ENCODE measurements around the gene SLC6A14. TPM values are rescaled to one million over a fixed set of nuclear protein-coding genes. Genes with fewer than 3 reads are reported as not detected.

Gene SLC6A14, protein sequence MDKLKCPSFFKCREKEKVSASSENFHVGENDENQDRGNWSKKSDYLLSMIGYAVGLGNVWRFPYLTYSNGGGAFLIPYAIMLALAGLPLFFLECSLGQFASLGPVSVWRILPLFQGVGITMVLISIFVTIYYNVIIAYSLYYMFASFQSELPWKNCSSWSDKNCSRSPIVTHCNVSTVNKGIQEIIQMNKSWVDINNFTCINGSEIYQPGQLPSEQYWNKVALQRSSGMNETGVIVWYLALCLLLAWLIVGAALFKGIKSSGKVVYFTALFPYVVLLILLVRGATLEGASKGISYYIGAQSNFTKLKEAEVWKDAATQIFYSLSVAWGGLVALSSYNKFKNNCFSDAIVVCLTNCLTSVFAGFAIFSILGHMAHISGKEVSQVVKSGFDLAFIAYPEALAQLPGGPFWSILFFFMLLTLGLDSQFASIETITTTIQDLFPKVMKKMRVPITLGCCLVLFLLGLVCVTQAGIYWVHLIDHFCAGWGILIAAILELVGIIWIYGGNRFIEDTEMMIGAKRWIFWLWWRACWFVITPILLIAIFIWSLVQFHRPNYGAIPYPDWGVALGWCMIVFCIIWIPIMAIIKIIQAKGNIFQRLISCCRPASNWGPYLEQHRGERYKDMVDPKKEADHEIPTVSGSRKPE
- total RNA-seq, result not detected

DNA sequence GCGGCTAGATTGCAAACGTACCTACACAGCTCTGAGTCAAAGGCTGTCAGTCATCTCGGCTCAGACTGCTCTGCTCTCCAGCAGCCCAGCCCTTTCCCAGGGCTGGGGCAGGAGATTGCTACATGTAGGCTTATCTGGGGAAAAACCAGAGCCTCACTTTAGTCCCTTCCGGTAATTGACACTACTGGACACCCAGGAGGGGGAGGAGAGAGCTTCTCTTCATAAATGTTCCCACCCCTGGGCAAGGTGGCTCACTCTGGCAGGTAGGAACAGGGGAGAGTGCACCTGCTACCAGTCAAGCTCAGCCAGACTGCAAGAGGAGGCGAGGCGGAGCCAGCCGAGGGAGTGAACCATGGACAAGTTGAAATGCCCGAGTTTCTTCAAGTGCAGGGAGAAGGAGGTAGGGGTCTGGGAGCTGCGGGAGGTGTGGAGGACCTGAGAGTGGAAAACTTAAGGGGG is at the start of gene SLC6A14:
SLC6A14 (plus strand) TSS at position 249 of the 459 bp plus-strand sequence; CDS start at position 353, 104 bp downstream.
- no peak for DNase-seq

DNA sequence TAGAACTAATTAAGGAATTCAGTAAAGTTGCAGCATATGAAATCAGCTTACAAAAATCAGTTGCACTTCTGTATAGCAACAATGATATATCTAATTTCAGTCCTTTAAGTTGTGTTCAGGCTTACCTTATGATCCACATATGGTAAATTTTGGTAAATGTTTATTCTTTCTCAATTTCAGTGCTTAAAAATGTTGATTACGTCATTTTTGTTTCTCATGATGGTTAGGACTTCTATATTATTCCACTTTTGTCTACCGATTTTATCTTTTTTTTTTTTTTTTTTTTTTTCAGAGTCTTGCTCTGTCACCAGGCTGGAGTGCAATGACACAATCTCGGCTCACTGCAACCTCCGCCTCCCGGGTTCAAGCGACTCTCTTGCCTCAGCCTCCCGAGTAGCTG is 40.7 kb upstream of the SLC6A14 start:
- no peak for DNase-seq

DNA sequence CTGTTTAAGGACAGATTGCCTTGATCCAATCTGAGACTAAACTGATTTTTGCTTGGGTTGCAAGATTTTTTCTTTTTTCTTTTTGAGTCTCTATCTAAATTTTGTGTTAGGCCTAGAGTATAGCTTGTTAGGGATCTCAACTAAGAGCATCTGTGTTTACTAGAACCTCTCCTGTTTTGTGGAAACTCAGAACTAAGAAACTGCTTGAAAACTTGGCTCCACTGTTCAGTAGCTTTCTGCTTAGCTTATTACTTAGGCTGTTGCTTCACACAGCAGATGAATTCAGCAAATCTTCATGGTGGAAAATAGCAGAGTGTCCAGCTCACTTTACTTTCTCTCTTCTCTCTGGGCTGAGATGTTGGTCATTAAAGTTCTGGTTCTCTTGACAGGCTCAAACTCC is 36.7 kb upstream of the SLC6A14 start:
- no peak for DNase-seq

DNA sequence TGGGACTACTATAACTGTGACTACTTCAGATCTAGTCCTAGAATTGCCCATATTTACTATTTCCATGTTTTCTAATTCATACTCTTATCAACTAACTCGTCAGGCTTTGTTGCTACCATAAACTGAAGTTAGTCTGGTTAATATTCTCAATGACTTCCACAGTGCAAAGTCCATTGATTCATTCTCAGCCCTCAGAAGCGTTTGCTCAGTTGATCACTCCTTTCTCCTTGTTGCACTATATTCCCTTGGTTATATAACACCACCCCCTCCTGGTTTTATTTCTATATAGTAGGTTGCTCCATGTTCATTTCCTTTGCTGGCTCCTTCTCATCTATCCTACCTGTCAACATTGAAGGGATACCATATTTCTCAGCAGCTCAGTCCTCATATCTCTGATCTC is 27.2 kb upstream of the SLC6A14 start:
- DNase-seq, result no peak

DNA sequence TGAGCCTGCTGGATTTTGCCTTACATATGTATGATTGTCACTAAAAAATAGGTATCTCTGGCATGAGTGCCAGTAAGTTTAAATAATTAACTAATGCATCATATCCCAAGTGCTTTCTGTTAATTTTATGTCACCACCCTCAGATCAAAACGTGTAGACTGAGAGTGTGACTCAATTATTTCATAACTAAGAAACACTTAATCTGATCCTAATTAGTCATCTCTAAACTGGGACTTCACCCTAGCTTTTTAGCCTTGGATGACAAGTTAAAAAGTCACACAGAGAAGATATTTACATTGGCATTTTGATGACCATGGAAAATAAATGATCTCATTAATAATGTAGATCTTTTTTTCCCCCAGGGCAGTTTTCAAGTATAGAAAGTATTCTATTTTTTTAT is 23.1 kb upstream of the SLC6A14 start:
- no peak for DNase-seq

DNA sequence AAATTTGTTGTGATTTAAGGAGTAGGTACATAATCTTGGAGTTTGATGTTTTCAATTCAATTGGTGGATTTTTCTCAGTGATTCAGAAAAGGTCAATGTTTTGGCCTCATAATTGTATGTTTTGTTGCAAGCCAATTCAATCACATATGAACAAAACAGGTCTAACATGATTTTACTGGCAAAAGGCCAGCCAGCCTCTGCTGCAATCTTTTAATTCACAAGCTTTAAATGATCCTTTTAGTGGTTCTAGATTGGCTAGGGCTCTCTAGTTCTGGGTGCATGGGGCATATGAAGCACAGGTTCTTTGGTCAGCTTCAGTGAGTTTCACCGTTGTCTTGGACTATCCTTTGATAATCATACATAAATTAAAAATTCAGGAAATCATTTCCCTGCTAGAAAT is 19.2 kb upstream of the SLC6A14 start:
- DNase-seq, result no peak

DNA sequence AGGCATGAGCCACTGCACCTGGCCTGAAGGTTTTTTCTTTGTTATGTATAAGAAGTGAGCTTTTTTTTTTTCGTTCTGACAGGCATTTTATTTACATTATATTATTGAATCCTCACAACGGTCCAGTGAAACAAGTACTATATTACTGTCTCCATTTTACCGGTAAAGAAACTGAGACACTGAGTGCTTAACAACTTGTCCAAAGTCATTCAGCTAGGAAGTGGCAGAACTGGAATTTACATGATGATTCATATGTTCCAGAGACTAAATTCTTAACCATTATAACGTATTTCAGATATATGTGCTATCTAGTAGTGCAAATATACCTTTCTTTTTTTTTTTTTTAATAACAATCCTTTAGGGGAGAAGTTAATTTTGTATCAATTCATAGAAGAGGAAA is 18.4 kb upstream of the SLC6A14 start:
- DNase-seq, result no peak

DNA sequence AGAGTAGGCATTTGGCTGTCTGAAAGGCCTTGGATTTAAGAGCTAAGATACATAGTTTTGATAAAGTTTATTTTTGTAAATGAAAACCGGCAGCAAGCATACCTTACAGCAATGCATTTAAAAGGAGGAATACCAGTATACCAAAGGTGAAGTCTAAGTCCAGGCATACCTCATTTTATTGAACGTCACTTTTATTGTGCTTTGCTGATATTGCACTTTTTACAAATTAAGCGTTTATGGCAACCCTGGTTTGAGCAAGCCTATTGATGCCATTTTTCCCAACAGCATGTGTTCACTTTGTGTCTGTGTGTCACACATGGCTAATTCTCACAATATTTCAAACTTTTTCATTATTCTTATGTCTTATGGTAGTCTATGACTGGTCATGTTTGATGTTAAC is 8.4 kb upstream of the SLC6A14 start:
- DNase-seq, result no peak

DNA sequence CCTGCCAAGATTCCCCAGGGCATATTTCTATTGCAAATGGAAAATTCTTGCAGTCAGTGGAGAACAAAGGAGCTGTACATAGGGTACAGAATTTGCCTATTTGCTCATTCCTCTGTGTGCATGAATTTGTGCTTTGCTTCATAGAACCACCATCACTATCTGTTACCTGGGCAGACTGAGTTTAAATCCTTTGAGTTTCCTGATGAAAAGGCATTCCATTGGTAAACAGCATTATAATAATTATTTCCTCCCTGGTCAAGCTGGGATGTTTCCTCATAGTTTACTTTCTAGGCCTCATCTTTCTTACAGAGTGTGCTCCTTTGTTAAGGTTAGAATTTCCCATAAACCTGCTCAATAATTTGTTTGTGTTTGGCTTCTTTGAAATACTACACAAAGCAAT is 809 bp upstream of the SLC6A14 start:
- DNase-seq, result no peak

DNA sequence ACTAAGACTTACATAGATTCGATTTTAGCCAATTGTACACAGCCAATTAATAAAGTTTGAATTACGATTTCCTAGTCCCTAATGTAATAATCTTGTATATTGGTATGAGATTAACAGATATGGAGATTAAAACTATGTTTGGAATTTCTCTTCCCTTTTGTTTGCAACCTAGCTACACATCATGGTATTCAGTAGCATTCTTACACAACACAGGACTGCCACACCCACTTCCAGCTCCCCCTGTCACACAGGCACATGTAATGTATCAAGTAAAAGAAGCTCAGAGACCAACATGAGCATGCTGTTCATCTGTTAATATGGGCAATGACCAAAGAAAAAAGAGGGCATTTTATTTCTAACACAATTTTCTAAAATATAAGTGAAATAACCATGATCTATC is 12.8 kb downstream of the SLC6A14 start:
- DNase-seq, result no peak

DNA sequence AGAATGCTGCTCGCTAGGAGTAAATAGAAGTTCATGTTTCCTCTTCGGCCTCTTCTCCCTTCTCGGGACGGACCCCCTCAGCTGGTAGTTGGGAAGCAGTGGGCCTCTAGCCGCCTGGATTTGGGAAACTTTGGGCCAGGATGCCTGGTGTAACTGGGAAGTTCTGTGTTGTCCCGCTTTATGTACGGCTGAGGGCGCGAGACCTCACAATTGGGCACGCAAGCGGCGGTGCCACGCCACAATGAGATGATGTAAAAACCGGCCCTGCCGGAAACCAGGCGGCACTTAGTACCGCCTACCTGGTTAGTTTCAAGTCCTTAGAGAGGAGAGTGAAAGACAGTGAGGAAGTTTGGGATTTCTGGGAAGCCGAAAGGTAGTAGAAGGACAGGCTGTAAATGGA is 26.4 kb downstream of the SLC6A14 start, which contains the start of gene CT83:
CT83 (minus strand) TSS at position 155 of the 400 bp plus-strand sequence; CDS start at position 35, 120 bp downstream.
- no peak for DNase-seq

DNA sequence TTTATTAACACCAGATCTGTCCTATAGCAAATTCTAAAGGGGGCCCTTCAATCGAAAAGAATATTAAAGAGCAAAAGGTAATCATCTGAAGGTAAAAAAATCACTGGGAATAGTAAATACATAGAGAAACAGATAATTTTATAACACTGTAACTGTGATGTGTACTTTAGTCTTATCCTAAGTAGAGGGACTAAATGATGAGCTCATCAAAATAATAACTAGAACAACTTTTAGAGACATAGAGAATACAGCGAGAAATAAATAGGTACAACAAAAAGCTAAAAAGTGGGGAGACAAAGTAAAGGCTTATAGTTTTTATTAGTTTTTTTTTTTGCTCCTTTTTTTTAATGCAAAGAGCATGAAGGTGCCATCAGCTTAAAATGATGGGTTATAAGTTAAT is 43.7 kb downstream of the SLC6A14 start:
- no peak for DNase-seq

DNA sequence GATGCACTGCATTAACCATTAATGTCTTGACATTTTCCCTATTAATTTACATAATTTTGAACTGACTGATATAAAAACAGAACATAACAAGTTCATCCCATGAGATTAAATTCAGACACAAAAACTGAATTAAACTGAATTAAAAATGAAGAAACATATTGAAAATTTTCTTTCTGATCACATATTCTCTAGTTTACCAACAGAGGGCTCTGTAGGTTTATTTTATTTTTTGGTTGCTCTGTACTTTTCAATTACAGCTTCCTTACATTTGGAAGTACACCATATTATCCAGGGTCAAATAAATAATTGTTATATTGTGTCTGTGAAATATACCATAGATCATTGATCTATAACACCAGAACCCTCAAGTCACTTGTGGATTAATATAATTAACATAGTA is 53.7 kb downstream of the SLC6A14 start:
- no peak for DNase-seq

DNA sequence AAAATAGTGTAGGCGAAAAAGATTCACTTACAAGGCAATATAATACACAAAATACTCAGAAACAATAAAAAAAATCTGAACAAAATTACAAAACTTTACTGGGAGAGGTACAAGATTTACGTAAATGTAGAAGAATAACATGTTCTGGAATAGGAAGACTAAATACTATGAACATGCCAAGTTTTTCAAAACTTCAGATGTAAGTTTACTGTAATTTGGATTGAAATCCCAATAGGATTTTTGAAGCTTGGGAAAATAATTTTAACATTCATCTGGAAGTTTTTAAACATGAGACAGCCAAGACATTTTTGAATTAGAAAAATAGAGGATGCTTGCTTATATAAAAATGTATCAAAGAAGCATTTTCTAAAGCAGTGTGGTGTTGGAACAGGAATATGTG is 56.9 kb downstream of the SLC6A14 start:
- no peak for DNase-seq

DNA sequence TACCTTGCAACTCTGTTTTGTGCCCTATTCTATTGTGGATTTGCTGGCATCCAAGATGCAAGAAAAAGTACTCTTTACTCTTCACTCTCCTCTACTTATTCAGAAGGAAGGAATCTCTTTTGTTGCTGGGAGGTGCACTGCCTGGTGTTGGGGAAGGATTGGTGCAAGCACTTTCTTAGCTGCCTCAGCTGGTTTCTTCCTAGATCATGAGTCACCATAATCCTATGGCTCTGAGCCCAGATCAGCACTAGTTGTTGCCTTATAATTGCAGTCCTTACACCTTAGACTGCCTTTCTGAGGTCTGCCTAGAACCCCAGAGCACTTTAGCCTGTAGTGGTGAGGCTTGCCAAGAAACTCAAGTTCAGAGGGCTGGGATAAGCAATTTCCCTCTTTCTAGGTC is 63.4 kb downstream of the SLC6A14 start:
- DNase-seq, result no peak

Small RNAs within 50 kb of the gene (small RNA-seq; reads per million reads assigned to genes)
- not detected for gene RNU6-154P

Other genes with a start within 250 kb of the SLC6A14 start
- not detected for gene CT83, start 26.4 kb downstream of the SLC6A14 start, total RNA-seq

Measured in occipital lobe (tissue), 3 donors.